ENCODE measurements around the gene CSRNP3. TPM values are rescaled to one million over a fixed set of nuclear protein-coding genes. Genes with fewer than 3 reads are reported as not detected.

CSRNP3 gene
- total RNA-seq, 1 experiment from 2014 or later, result 1.3 TPM

DNA sequence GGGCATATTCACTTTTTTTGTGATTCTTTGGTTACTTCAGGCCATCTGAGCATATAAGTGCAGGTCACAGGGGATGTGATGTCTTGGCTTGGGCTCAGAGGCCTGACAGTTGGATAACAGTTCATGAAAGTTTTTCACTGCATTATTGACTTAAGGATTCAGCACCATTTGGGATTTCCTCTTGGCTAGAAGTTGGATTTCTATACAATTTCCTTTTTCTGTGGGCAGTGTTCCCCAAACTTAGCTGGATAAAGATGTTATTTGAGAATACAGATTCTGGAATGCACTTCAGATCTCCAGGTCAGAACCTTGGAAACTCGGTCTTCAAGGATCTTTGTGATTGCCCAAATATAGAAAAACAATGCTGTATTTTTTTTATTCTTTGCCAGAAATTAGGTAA is 246.6 kb downstream of the CSRNP3 start:
- ChIA-PET POLR2A (no interaction called here), CTCF (no interaction called here)
- Histone ChIP-seq H3K4me1 (no peaks in the 10 kb centered on the region), H3K9me3 (no peaks in the 10 kb centered on the region), H3K4me3 (ENCODE audit: low read depth, low read length) (no peak overlapping the region), H3K36me3 (ENCODE audit: control insufficient read depth, insufficient read depth, low read length) (no peaks in the 10 kb centered on the region), H3K27me3 (replicated peaks; ENCODE audit: control insufficient read depth, insufficient read depth, low read length) (no peaks in the 10 kb centered on the region)
- Mint-ChIP-seq H3K4me1 (ENCODE audit: low read depth, unreplicated experiment) (no peaks in the 10 kb centered on the region), H3K4me3 (ENCODE audit: unreplicated experiment) (no peak overlapping the region), H3K27me3 (ENCODE audit: insufficient read depth, unreplicated experiment) (peaks cover 8% of the 10 kb centered on the region), H3K27ac (ENCODE audit: unreplicated experiment) (no peak overlapping the region), H3K9me3 (ENCODE audit: unreplicated experiment) (no peaks in the 10 kb centered on the region), H3K36me3 (ENCODE audit: insufficient read depth, unreplicated experiment) (no peaks in the 10 kb centered on the region)
- TF ChIP-seq, protein P1, sequence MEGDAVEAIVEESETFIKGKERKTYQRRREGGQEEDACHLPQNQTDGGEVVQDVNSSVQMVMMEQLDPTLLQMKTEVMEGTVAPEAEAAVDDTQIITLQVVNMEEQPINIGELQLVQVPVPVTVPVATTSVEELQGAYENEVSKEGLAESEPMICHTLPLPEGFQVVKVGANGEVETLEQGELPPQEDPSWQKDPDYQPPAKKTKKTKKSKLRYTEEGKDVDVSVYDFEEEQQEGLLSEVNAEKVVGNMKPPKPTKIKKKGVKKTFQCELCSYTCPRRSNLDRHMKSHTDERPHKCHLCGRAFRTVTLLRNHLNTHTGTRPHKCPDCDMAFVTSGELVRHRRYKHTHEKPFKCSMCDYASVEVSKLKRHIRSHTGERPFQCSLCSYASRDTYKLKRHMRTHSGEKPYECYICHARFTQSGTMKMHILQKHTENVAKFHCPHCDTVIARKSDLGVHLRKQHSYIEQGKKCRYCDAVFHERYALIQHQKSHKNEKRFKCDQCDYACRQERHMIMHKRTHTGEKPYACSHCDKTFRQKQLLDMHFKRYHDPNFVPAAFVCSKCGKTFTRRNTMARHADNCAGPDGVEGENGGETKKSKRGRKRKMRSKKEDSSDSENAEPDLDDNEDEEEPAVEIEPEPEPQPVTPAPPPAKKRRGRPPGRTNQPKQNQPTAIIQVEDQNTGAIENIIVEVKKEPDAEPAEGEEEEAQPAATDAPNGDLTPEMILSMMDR (IDR thresholded peaks at IDR 0.05; ENCODE audit: insufficient read depth in 1 of 2, low read depth in 1 of 2, low read length in 1 of 2, severe bottlenecking in 1 of 2, unreplicated experiment in 1 of 2), result no peak
- BruUV-seq (replicated peaks), result no TSS peak
- intact Hi-C loops (cut with micrococcal nuclease; ENCODE audit: unreplicated experiment), result no loop called here
- DNase-seq, result no peak

DNA sequence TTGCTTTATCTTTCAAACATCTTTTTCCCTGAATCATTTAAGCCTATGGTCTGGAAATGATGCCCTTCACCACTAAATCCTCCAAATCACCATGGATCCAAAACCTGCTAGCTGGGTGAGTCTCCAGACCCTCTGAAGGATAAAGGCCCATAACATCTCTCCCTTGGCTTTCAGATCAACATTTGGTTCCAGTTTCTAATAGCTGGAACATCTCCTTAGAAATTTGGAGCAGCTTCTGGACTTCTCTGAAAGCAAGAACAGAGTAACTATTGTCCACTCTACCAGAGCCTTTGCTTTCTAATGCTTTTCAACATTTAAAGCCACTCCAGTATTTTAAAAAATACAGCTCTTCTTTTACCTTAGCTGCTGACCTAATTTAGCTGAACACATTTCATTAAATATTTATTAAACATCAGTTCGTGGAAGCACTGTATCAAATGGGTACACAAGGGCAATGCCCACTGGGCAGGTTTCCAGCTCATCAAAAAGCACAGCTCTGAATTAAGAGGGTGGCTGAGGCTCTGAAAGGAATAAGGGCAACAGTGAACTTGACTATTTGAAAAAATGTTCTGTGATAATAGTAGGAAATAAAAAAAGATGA is 249.2 kb downstream of the CSRNP3 start:
- ChIA-PET CTCF (no interaction called here), POLR2A (no interaction called here)
- Mint-ChIP-seq H3K27me3 (ENCODE audit: insufficient read depth, unreplicated experiment) (peaks cover 19% of the 10 kb centered on the region), H3K4me1 (ENCODE audit: low read depth, unreplicated experiment) (no peaks in the 10 kb centered on the region), H3K9me3 (ENCODE audit: unreplicated experiment) (no peaks in the 10 kb centered on the region), H3K36me3 (ENCODE audit: insufficient read depth, unreplicated experiment) (no peaks in the 10 kb centered on the region), H3K4me3 (ENCODE audit: unreplicated experiment) (no peak overlapping the region), H3K27ac (ENCODE audit: unreplicated experiment) (no peak overlapping the region)
- TF ChIP-seq, protein P1 (IDR thresholded peaks at IDR 0.05; ENCODE audit: insufficient read depth in 1 of 2, low read depth in 1 of 2, low read length in 1 of 2, severe bottlenecking in 1 of 2, unreplicated experiment in 1 of 2), result no peak
- no peaks in the 10 kb centered on the region for H3K9me3 ChIP-seq
- DNase-seq, result no peak
- H3K4me1 ChIP-seq, result no peaks in the 10 kb centered on the region
- H3K4me3 ChIP-seq (ENCODE audit: low read depth, low read length), result no peak overlapping the region
- H3K36me3 ChIP-seq (ENCODE audit: control insufficient read depth, insufficient read depth, low read length), result no peaks in the 10 kb centered on the region
- BruUV-seq (replicated peaks), result no TSS peak
- intact Hi-C loops (cut with micrococcal nuclease; ENCODE audit: unreplicated experiment), result no loop called here
- no peaks in the 10 kb centered on the region for H3K27me3 ChIP-seq (replicated peaks; ENCODE audit: control insufficient read depth, insufficient read depth, low read length)

DNA sequence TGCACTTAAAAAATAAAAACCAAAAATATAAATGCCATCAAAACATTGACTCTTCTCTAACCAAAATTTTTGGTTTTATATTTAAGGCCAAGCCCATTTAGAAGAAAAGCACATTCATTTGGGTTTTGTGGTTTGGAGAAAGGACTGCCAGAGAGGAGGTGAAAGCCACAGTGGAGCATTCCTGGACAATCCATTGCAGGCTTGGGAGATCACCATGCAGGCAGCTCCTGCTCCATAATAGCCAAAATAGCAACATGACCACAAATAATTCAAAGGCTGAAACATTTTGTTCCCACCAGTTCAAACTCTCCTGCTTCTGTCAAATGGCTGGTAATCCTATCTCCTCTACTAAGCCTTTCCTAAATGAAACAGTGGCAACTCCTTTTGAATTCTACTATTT is 251.0 kb downstream of the CSRNP3 start:
- Mint-ChIP-seq H3K36me3 (ENCODE audit: insufficient read depth, unreplicated experiment) (no peaks in the 10 kb centered on the region), H3K27ac (ENCODE audit: unreplicated experiment) (no peak overlapping the region), H3K4me3 (ENCODE audit: unreplicated experiment) (no peak overlapping the region), H3K4me1 (ENCODE audit: low read depth, unreplicated experiment) (no peaks in the 10 kb centered on the region), H3K9me3 (ENCODE audit: unreplicated experiment) (no peaks in the 10 kb centered on the region), H3K27me3 (ENCODE audit: insufficient read depth, unreplicated experiment) (peaks cover 23% of the 10 kb centered on the region)
- Histone ChIP-seq H3K4me3 (ENCODE audit: low read depth, low read length) (no peak overlapping the region), H3K27me3 (replicated peaks; ENCODE audit: control insufficient read depth, insufficient read depth, low read length) (no peaks in the 10 kb centered on the region), H3K36me3 (ENCODE audit: control insufficient read depth, insufficient read depth, low read length) (no peaks in the 10 kb centered on the region), H3K9me3 (no peaks in the 10 kb centered on the region), H3K4me1 (no peaks in the 10 kb centered on the region)
- intact Hi-C loops (cut with micrococcal nuclease; ENCODE audit: unreplicated experiment), result no loop called here
- TF ChIP-seq, protein P1 (IDR thresholded peaks at IDR 0.05; ENCODE audit: insufficient read depth in 1 of 2, low read depth in 1 of 2, low read length in 1 of 2, severe bottlenecking in 1 of 2, unreplicated experiment in 1 of 2), result no peak
- no TSS peak for BruUV-seq (replicated peaks)
- POLR2A ChIA-PET, result no interaction called here
- CTCF ChIA-PET, result no interaction called here
- DNase-seq, result no peak

Data from Caco-2 (cell line).